Measurements from ENCODE around the gene ZBTB38.

- no peak for TF ChIP-seq CTCF (IDR thresholded peaks at IDR 0.05; ENCODE audit: insufficient read depth, low read length)
- no peak for TF ChIP-seq GABPA (IDR thresholded peaks at IDR 0.05; ENCODE audit: low read depth)
Measured at GRCh38 chr3:141328286-141329166, 39.8 kb upstream of the ZBTB38 start.
